Measurements from ENCODE around the gene ACTBL2.
"Not testable (repeated sequence)": the region's sequence is repeated elsewhere in the genome, so short reads cannot be mapped to it uniquely, and the experiment has no call there.

Gene ACTBL2

DNA sequence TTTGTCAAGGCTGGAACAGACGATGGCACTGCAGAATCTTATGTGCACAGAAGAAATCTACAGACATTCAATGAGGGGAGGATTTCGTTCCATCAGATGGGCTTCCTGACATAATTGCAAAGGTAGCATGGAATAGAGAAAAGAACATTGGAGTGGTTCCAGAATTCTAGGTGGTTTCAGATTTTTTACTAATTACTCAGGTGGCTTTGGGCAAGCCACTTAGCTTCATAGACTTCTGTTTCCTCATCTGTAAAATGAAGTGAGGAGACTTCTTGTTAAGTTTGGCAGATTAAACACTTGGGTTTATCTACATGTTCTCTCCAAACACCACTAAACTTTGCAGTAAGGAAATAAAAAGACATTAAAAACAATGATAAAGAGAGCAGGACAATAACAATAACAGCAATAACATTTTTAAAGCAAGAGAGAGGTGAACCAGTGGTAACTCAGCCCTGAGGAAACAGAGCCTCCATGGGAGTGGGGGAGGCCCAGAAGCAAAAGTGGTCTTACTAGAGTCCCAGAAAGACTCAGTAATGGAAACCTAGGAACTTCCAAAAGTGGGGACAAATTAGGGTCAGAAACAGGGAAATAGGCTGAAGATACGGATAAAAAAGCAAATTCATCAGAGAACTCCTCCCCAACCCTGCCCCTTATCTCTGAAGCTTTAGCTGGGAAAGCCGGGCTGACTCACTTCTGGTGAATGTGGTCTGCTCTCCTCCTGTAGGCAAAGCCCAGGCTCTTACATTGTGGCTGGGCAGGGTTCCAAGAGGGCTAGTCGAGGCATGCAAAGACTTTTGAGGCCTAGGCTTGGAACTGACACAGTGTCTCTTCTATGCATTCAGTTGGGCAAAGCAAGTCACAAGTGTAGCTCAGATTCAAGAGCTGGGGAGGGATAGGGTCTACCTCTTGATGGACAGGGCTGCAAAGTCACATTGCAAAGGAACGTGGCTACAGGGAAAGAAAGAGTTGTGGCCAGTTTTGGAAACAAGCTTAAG, 11.8 kb upstream of the ACTBL2 start:
- DNase-seq: peak; percentile 82

DNA sequence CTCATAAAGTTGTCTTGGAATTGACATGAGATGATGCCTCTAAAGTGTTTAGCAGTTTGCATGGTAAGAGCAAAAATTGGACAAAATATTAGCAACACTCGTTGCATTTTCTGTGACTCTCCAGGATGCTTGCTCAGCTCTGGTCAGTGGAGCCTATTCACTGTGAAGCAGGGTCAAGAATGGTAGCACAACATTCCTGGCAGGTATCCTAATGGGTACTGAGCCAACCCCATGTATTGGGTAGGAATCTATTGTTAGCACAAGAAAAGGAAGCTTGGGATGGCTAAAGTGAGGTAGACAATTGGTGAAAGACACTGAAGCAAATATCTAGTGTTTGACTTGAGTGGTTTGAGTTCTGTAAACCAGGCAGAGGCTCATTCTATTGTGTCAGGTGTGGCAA, 10.4 kb upstream of the ACTBL2 start:
- DNase-seq: no peak

DNA sequence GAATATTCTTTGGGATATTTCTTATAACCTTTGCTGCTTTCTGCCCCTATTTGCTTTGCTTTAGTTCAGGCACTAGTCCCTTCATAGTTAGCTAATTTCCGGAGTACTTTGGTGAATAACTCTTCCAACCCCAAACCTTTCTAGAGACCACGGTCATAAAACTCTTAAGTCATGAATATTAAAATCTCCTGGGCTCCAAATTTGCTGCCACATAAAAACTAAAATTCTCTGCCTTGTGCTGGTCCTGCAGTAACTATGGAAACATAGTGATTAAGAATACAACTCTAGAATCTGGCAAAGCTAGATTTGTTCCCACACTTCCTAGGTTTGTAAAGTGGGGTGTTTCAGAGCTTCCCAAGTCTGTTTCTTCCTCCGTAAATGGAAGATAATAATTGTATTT, 10.0 kb upstream of the ACTBL2 start:
- DNase-seq: no peak

DNA sequence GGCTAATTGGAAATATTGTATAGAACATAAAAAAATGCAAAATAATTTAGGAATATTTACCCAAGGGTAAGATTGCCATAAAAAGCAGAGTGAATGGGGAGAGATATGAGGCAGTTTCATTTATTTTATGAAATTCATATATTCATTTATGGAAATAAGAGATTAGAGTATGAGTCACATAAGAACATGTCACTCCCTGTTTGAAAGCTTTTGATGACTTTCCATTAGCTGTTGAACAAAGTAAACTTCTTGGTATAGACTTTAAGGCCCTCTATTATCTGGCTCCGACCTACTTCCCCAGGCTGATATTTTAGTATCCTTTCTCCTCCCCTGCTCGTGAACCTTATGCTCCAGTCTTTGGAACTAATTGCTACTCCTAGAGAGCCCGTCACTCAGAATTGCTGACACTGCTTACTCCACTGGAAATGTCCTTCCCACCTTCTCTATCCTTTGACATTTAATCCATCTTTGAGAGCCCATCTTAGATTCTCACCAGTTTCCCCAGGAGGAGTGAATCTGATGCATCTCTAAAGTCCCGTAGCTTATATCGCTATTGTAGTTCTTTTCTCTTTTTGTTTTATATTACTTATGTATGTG, 8.9 kb upstream of the ACTBL2 start:
- DNase-seq: no peak

GRCh38 chr5:57488215-57488955, 5.8 kb upstream of the ACTBL2 start:
- DNase-seq: no peak

- no peak for DNase-seq
Observed at GRCh38 chr5:57486027-57486602, 3.5 kb upstream of the ACTBL2 start.

DNA sequence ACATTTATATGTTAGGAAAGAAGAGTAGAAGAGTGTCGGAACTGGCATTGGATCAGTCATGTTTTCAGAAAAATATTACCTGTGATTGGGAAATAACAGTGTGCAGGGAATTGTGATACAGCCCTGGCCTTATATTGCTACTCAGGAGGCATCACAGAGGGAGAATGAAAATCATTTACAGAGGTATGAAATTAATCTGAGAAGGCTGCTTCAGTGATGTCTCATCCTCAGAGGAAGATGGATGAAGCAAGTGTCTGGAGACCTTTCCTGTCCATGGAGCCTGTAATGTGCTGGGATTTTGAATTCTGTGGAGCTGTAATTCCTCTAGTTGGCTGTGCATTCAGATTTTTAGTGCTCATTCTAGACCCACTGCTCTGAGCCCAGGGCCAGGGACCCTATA, 3.8 kb downstream of the ACTBL2 start:
- DNase-seq: no peak

GRCh38 chr5:57476601-57477056, 6.0 kb downstream of the ACTBL2 start:
- DNase-seq: no peak

- no peak for DNase-seq
Observed at GRCh38 chr5:57470339-57470738, 12.3 kb downstream of the ACTBL2 start.

DNA sequence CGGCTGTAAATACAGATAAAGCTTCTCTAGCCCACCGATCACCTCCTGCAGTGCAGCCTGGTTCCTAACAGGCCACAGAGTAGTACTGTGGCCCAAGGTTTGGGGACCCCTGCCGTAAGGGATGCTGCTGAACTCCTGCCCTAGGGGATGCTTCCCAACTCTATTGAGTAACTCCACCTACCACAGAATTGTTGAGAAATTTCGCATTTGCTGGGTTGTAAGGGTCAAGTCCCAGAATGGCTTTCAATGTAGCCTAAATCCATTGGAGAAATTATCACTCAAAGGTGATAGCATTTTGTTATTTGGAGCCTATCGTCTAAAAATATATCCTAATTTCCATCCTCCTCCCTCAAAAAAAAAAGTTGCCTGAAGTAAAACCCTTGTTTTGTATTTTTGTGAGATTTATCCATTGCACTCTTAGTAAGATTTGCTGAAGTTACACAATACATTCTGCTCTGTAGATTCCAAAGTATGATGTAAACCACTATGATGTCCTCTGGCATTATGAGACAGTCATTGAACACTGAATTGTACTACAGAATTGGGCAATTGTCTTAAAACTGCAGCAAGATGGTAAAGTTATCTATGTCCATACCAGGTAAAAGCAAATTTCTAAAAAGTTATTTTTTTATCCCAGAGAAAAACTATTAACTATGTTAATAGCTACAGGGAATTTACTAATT, 14.0 kb downstream of the ACTBL2 start:
- no peak for DNase-seq

- no peak for DNase-seq
Observed at GRCh38 chr5:57466544-57466943, 16.1 kb downstream of the ACTBL2 start.

DNA sequence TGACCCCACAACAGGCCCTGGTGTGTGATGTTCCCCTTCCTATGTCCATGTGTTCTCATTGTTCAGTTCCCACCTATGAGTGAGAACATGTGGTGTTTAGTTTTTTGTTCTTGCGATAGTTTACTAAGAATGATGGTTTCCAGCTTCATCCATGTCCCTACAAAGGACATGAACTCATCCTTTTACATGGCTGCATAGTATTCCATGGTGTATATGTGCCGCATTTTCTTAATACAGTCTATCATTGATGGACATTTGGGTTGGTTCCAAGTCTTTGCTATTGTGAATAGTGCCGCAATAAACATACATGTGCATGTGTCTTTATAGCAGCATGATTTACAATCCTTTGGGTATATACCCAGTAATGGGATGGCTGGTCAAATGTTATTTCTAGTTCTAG, 22.6 kb downstream of the ACTBL2 start:
- DNase-seq: not testable (repeated sequence)

DNA sequence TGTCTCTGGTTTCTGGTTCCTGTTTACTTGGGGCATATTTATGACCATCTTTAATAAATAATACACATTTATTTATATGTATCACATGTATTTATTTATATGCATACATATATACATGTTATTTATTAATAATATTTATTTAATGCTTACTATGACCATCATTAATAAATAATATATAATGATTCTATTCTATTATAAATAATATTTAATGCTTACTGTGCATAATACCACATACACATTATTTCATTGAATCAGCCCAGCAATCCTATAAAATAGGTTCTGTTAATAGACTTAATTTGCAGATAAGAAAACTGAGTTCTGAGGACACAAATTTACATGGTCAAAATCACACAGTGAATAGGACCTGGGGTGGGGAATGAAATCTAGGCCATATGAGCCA, 24.2 kb downstream of the ACTBL2 start:
- no peak for DNase-seq

GRCh38 chr5:57456531-57457135, 26.0 kb downstream of the ACTBL2 start:
- no peak for DNase-seq

GRCh38 chr5:57455511-57456455, 26.8 kb downstream of the ACTBL2 start:
- DNase-seq: no peak

DNA sequence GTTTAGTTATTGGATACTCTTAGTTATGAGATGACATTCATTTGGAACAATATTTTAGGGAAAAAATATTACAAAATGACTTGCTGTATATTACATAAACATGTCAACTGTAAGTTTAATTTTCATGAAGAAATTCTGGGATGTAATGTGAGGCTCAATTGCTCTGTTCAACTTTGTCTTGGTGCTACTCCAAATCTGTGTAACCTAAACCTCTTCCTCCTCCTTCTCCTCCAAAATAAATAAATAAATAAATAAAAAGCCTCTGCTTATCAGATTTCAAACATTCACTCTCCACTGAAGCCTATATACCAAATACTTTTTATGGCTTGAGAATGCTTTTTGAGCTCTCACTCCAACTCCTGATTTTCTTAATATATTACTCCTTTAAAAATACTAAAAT, 27.7 kb downstream of the ACTBL2 start:
- no peak for DNase-seq

DNA sequence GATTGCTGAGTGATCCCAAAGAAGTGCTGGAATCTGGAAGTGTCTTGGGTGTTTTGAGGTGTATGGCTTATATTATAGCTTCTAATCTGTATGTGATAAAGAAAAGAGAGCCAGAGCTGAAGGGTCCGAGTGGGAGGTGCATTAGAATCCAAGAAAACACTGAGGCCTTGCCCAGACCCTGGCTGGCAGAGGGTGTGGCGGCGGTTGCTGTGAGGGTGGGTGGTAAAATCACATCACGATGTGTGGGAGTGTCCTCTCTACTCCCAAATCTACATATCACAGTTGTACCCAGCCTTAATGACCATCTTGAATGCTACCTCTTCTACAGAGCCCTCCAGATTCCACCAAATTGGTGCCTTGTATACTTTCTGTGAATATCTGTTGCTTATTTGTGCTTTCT, 28.9 kb downstream of the ACTBL2 start:
- DNase-seq: no peak

DNA sequence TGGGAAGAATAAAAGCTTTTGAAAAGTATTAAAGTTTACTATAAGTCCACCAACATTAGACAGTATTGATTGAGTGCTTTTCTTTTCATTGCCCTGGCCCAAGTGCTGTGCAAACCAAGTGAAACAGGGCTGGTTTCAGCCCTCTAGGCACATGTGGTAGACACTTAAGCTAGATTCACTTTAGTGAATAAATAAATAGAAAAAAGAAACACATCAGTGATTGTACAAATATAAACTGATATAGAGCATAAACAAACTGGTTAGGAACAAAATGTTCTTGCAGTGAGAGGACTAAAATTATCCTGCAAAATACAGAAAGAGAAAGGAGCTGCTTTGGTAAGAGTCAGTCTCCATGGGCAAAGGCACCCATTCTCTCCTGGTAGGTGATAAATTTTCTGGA, 29.7 kb downstream of the ACTBL2 start:
- no peak for DNase-seq

- peak; percentile 84 for DNase-seq
Observed at GRCh38 chr5:57450991-57451876, 31.4 kb downstream of the ACTBL2 start.

GRCh38 chr5:57448751-57449150, 33.9 kb downstream of the ACTBL2 start:
- no peak for DNase-seq

All from NCI-H446 treated with DMSO at 0.1 percent for 48 hours (cell line).